Measurements from ENCODE around the gene RPTN. TPM values are rescaled to one million over a fixed set of nuclear protein-coding genes. Genes with fewer than 3 reads are reported as not detected.

RPTN gene
- total RNA-seq, 1 experiment from 2014 or later = not detected

DNA sequence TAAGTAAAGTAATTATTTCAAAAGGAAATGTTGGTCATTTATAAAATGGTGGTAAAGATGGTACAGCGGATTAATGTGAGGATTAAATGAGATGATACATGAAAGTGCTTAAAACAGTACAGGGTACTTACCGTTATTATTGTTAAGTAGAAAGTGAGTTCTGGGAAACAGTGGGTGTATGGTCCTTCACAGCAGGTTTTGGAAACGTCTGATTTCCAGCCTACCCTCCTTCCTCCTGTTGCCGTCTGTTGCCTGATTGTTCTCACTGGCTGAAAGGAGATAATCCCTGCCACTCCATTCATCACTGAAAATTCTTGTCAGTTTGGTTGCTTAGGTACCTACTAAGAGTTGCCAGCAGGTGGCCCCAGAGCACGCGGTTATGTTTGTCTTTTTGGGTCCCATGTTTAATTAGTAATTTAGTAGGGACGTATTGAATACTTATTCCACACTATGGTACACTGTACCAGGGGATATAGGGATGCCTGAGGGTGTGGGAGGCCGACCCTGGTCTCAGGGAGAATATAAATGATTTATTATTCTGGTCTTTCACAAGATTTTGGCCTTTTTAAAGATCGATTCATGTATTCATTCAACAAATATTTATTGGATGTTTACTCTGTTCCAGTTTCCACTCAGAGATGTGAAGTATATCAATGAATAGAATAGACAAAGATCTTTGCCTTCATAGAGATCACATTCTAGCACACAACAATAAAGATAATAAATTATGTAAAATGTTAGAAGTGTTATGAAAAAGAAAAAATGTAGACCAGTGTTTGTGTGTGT is 30.8 kb upstream of the RPTN start:
- no peaks in the 10 kb centered on the region for H3K9me3 ChIP-seq (ENCODE audit: insufficient read depth, low read depth)
- ChIA-PET CTCF (interaction anchor here (0.7 to 1.5 kb wide), 2 partner anchors 10 to 269 kb away, joined by 3 to 10 read pairs; no protein-coding TSS in a partner anchor), POLR2A (ENCODE audit: unreplicated experiment) (no interaction called here)
- peaks cover 27% of the 10 kb centered on the region for H3K4me1 ChIP-seq (replicated peaks; ENCODE audit: insufficient read depth)
- intact Hi-C loops (cut with micrococcal nuclease; ENCODE audit: unreplicated experiment) = loop anchor here (1.0 to 5.0 kb wide), 6 partner anchors 138 to 353 kb away; partner anchors contain the start of gene C2CD4D
- BruUV-seq (replicated peaks) = TSS peak; percentile 35
- peak overlapping the region; percentile 40; the same call in 1 of the 2 replicates for H3K27ac ChIP-seq
- no peaks in the 10 kb centered on the region for H3K79me2 ChIP-seq (ENCODE audit: low read depth)
- no peak overlapping the region for H3K4me3 ChIP-seq
- H3F3A ChIP-seq (ENCODE audit: insufficient read depth, low read depth) = peaks cover 15% of the 10 kb centered on the region
- no peaks in the 10 kb centered on the region for H3K36me3 ChIP-seq (ENCODE audit: low read depth)
- no peaks in the 10 kb centered on the region for H4K20me1 ChIP-seq (ENCODE audit: insufficient read depth)
- TF ChIP-seq EZH2 (IDR thresholded peaks at IDR 0.05; ENCODE audit: low read depth) = no peak
- TF ChIP-seq CTCF (conservative IDR thresholded peaks at IDR 0.05) = peak; percentile 86
- no peaks in the 10 kb centered on the region for H3K9me2 ChIP-seq (ENCODE audit: insufficient read depth)
- DNase-seq = peak in 1 of 2 experiments; percentile 53
- peak overlapping the region; percentile 11; the same call in 1 of the 2 replicates for H3K4me2 ChIP-seq
- no peak overlapping the region for H2AFZ ChIP-seq
- H3K27me3 ChIP-seq (ENCODE audit: insufficient read depth, low read depth) = peaks cover 22% of the 10 kb centered on the region; the same call in 1 of the 2 replicates

DNA sequence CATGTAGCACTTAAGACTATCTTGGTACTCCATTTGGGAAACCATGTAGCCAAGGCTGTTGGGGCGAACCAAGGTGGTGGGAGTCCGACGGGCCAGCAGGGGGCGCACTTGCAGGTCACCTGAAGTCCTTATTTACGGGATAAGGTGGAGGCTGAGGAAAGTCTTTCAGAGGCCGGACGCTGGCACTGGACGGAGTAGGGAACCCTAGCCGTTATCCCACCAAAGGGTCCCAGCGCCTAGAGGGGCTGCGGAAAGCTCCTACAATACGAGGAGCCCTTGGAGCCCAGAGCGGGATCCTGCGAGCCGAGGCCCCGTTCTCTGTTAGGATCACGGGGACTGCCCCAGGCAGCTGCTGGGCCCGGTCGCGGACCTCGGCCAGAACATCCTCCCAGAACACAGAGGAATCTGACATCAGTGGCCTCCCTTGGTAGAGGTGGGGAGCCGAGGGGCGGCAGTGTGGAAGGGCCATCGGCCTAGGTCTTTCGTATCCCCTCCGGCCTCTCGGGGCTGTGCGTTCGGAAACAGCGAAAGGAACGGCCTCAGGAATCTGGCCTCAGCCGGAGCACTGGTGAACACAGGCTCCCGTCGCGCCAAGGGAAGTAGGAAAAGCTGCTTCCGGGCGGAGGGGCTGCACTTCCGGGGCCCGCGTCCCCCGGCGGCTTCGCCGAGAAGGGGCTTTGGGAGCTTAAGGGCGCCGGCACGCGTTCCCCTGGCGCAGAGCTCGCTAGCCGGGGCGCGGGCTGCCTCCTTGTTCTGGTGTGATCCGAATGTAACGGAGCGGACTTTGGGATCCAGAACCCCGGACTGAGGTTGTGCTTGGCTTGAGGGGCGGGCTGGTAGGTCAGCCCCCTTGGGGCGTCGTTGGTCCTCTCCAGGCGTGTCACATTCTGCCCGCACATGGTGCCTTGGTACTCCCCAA is 29.9 kb upstream of the RPTN start:
- H3K4me2 ChIP-seq = peak overlapping the region; percentile 40

More for the DNA sequence above, 29.9 kb upstream of the RPTN start:
- no peaks in the 10 kb centered on the region for H3K9me3 ChIP-seq (ENCODE audit: insufficient read depth, low read depth)
- ChIA-PET CTCF (interaction anchor here (0.7 to 1.5 kb wide), 2 partner anchors 10 to 270 kb away, joined by 3 to 10 read pairs; no protein-coding TSS in a partner anchor), POLR2A (ENCODE audit: unreplicated experiment) (no interaction called here)
- no peak overlapping the region for H2AFZ ChIP-seq
- intact Hi-C loops (cut with micrococcal nuclease; ENCODE audit: unreplicated experiment) = loop anchor here (1.0 to 5.0 kb wide), 6 partner anchors 137 to 352 kb away; partner anchors contain the start of gene C2CD4D
- peaks cover 21% of the 10 kb centered on the region; the same call in 1 of the 2 replicates for H3K27me3 ChIP-seq (ENCODE audit: insufficient read depth, low read depth)
- peak in 1 of 2 experiments; percentile 67 for DNase-seq
- TF ChIP-seq CTCF (conservative IDR thresholded peaks at IDR 0.05) (peak; percentile 84), EZH2 (IDR thresholded peaks at IDR 0.05; ENCODE audit: low read depth) (no peak)
- H3K4me1 ChIP-seq (replicated peaks; ENCODE audit: insufficient read depth) = peaks cover 27% of the 10 kb centered on the region
- no peaks in the 10 kb centered on the region for H3K9me2 ChIP-seq (ENCODE audit: insufficient read depth)
- no peaks in the 10 kb centered on the region for H3K36me3 ChIP-seq (ENCODE audit: low read depth)
- H4K20me1 ChIP-seq (ENCODE audit: insufficient read depth) = no peaks in the 10 kb centered on the region
- no TSS peak for BruUV-seq (replicated peaks)
- H3F3A ChIP-seq (ENCODE audit: insufficient read depth, low read depth) = peaks cover 15% of the 10 kb centered on the region
- H3K4me3 ChIP-seq = no peak overlapping the region
- no peak overlapping the region for H3K27ac ChIP-seq
- H3K79me2 ChIP-seq (ENCODE audit: low read depth) = no peaks in the 10 kb centered on the region

All from PC-9 (cell line).